WTC11 (cell line): ENCODE measurements around the gene GARNL3.

Source experiments
- ATF6 ChIP-seq: sonication (generic); formaldehyde crosslinking; IDR thresholded peaks from 2 replicates; pipeline ENCODE4 v1.8.1; 2023; ENCODE audit warnings: mild to moderate bottlenecking, missing genetic modification reagents
- CBFB ChIP-seq: sonication (generic); formaldehyde crosslinking; IDR thresholded peaks from 2 replicates; pipeline ENCODE4 v1.8.1; 2022; ENCODE audit warnings: mild to moderate bottlenecking, low read depth, missing genetic modification reagents
- CTCF ChIP-seq: fragments of 200-600 bp; IDR thresholded peaks from 2 replicates; pipeline ENCODE4 v1.8.0; 2022; ENCODE audit warnings: antibody characterized with exemption
- E2F4 ChIP-seq: sonication (generic); formaldehyde crosslinking; IDR thresholded peaks from 2 replicates; pipeline ENCODE4 v1.8.1; 2022; ENCODE audit warnings: low read depth, mild to moderate bottlenecking, moderate library complexity, missing genetic modification reagents, borderline replicate concordance
- ERG ChIP-seq: fragments of 250-450 bp; sonication (Bioruptor Pico); IDR thresholded peaks from 2 replicates; pipeline ENCODE4 v1.8.0; 2021; ENCODE audit warnings: mild to moderate bottlenecking
- FOXP1 ChIP-seq: sonication (generic); formaldehyde crosslinking; IDR thresholded peaks from 2 replicates; pipeline ENCODE4 v1.8.0; 2022; ENCODE audit warnings: missing genetic modification reagents, mild to moderate bottlenecking, moderate library complexity, borderline replicate concordance
- KAT7 ChIP-seq: sonication (generic); formaldehyde crosslinking; IDR thresholded peaks from 2 replicates; pipeline ENCODE4 v1.8.1; 2023; ENCODE audit warnings: missing genetic modification reagents, mild to moderate bottlenecking, borderline replicate concordance
- NFE2L1 ChIP-seq: sonication (generic); formaldehyde crosslinking; IDR thresholded peaks from 2 replicates; pipeline ENCODE4 v1.8.1; 2023; ENCODE audit warnings: missing genetic modification reagents
- NR1H2 ChIP-seq: sonication (generic); formaldehyde crosslinking; IDR thresholded peaks from 2 replicates; pipeline ENCODE4 v1.9.0; 2021; ENCODE audit warnings: mild to moderate bottlenecking, moderate library complexity, missing genetic modification reagents
- SP1 ChIP-seq: sonication (generic); formaldehyde crosslinking; conservative IDR thresholded peaks from 2 replicates; pipeline ENCODE4 v1.8.1; 2022; ENCODE audit warnings: missing genetic modification reagents
- ZNF121 ChIP-seq: sonication (generic); formaldehyde crosslinking; IDR thresholded peaks from 2 replicates; pipeline ENCODE4 v1.8.0; 2023; ENCODE audit warnings: missing genetic modification reagents
- ZNF423 ChIP-seq: fragments of 250-450 bp; sonication (Bioruptor Pico); IDR thresholded peaks from 2 replicates; pipeline ENCODE4 v2.1.2; 2022; ENCODE audit warnings: mild to moderate bottlenecking, moderate library complexity

GRCh38 chr9:127225801-127226625, 38.6 kb upstream of the GARNL3 start:
- TF ChIP-seq CTCF (no peak), FOXP1 (CRISPR knock-in tag) (no peak), KAT7 (no peak), NFE2L1 (CRISPR knock-in tag) (no peak), E2F4 (no peak), SP1 (no peak), ERG (CRISPR knock-in tag) (no peak), CBFB (CRISPR knock-in tag) (no peak), ZNF423 (no peak), NR1H2 (CRISPR knock-in tag) (no peak), ZNF121 (CRISPR knock-in tag) (no peak), ATF6 (CRISPR knock-in tag) (no peak)
